RWPE1 (cell line): ENCODE data around the gene SMYD3.
"Not testable (repeated sequence)": the region's sequence is repeated elsewhere in the genome, so short reads cannot be mapped to it uniquely, and the experiment has no call there.

Experiments used
- CTCF ChIA-PET: fragments of 350-600 bp; sonication (Branson Sonifier 250); formaldehyde crosslinking; extraction: SDS; loops from one replicate; lab custom pipeline; 2021; lab: Yijun Ruan, JAX
- POLR2A ChIA-PET: fragments of 400-600 bp; formaldehyde crosslinking; extraction: SDS; loops from one replicate; lab custom pipeline; 2020; ENCODE audit warnings: antibody characterized with exemption; ENCODE audit not compliant: low non-redundant PET; lab: Yijun Ruan, JAX
- DNase-seq: peaks from one replicate; pipeline ENCODE4 v3.0.0; 2012; ENCODE audit warnings: low spot score
- H3K27ac ChIP-seq: fragments of 450-650 bp; 2 replicates; pipeline ENCODE4 v1.5.1; 2017
- TF ChIP-seq, protein P1 (sequence below): fragments of 450-650 bp; conservative IDR thresholded peaks from 2 replicates; pipeline ENCODE4 v1.5.1; 2017; ENCODE audit warnings: low read depth, mild to moderate bottlenecking

The SMYD3 gene

DNA sequence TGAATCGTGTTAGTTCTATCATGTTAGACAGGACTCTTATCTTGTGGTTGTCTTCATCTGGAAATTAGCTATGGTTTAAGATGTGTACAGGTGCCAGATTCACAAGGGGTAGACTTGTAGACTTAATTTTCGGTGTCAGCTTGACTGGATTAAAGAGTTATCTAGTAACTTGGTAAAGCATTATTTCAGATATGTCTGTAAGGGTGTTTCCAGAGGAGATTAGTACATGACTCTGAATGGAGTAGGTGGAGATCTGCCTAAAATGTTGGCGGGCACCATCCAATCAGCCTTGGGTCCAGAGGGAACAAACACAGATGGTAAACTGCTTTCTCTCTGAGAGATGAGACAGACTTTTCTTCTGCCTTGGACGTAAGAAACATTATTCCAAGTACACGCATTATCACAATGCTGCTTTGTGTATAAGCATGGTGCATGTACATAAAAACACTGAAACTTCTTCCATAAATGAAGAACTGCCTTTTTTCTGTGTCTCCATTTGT, 434.6 kb downstream of the SMYD3 start:
- ChIA-PET CTCF (interaction anchor here (0.7 kb wide), 1 partner anchor 1106 kb away, joined by 3 read pairs; no protein-coding TSS in a partner anchor), POLR2A (no interaction called here)
- H3K27ac ChIP-seq = no peak overlapping the region
- no peak for DNase-seq
- TF ChIP-seq, protein P1, sequence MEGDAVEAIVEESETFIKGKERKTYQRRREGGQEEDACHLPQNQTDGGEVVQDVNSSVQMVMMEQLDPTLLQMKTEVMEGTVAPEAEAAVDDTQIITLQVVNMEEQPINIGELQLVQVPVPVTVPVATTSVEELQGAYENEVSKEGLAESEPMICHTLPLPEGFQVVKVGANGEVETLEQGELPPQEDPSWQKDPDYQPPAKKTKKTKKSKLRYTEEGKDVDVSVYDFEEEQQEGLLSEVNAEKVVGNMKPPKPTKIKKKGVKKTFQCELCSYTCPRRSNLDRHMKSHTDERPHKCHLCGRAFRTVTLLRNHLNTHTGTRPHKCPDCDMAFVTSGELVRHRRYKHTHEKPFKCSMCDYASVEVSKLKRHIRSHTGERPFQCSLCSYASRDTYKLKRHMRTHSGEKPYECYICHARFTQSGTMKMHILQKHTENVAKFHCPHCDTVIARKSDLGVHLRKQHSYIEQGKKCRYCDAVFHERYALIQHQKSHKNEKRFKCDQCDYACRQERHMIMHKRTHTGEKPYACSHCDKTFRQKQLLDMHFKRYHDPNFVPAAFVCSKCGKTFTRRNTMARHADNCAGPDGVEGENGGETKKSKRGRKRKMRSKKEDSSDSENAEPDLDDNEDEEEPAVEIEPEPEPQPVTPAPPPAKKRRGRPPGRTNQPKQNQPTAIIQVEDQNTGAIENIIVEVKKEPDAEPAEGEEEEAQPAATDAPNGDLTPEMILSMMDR = no peak

DNA sequence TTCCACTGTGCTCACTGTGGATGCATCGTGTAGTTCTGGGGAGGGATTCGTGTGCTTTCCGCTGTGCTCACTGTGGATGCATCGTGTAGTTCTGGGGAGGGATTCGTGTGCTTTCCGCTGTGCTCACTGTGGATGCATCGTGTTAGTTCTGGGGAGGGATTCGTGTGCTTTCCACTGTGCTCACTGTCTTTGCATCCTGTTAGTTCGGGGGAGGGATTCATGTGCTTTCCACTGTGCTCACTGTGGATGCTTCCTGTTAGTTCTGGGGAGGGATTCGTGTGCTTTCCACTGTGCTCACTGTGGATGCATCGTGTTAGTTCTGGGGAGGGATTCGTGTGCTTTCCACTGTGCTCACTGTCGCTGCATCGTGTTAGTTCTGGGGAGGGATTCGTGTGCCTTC, 435.1 kb downstream of the SMYD3 start:
- H3K27ac ChIP-seq, POLR2A ChIA-PET, CTCF ChIA-PET, DNase-seq: not testable (repeated sequence)

DNA sequence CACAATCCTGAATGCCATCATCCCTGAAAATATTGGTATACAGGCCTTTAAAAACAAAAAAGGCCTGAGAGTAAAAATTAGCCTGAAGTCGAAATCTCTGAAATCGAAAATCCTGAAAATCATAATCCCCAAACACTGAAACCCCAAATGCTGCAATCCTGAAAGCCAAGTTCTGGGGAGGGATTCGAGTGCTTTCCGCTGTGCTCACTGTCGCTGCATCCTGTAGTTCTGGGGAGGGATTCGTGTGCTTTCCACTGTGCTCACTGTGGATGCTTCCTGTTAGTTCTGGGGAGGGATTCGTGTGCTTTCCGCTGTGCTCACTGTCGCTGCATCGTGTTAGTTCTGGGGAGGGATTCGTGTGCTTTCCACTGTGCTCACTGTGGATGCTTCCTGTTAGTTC, 435.5 kb downstream of the SMYD3 start:
- DNase-seq, CTCF ChIA-PET, POLR2A ChIA-PET, H3K27ac ChIP-seq: not testable (repeated sequence)

DNA sequence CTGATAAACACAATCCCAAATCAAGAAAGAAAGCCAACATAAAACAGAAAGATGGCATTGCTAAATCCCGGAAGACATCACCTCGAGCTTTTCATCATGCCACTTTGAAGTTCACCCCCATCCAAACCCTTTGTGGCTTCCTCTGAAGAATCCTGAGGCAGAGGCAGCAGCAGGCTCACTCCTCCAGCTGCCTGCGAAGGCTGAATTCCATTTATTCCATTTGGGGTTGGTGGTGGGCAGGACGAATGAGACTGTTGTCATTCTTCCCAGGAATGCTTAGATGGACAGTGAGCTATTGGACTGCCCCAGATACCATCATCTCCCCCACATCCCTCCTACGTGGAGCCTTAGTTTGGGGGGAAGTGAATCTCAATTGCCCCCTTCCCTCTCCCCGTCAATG, 437.5 kb downstream of the SMYD3 start:
- CTCF ChIA-PET = no interaction called here
- DNase-seq = no peak
- POLR2A ChIA-PET = no interaction called here
- no peak overlapping the region for H3K27ac ChIP-seq
- TF ChIP-seq, protein P1 = no peak

DNA sequence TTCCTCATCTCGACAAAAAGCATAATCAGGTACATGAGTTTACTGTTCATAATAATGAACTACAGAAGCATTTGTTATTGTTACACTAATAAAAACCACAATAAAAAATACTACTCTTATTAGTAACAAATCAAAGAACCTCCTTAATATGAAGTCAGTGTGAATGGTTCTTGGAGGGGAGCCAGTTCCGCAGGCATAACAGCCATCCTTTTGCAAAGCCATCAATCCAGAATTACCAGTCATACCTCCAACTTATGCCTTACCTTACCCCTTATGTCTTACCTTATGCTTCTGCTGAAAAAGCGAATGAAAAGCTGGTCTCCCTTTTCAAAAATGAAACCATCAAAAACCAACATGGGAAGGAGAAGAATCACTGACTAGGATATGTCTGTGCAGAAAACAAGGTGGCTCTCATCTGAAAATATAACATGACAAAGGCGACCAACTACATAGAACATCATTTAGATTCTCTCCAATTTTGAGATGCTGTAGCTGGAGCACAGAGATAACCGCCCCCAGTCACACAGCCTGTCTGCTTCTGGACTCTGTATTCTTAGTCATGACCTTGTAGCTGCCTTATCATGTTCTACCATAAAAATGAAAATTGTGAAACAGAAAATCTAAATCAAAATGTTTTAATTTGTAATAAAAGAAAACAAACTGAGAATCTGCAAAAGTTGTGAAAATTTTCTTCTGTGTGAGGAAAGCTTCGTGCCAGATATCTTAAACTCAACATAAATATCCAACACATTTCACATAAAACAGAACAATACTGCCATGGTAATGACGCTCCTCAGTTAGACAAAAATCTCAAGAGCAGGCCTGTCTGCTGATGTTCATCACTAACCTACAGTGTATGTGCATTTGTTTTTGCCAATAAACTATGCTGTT, 438.2 kb downstream of the SMYD3 start:
- TF ChIP-seq, protein P1 = no peak
- CTCF ChIA-PET = no interaction called here
- no peak overlapping the region for H3K27ac ChIP-seq
- POLR2A ChIA-PET = no interaction called here
- no peak for DNase-seq

DNA sequence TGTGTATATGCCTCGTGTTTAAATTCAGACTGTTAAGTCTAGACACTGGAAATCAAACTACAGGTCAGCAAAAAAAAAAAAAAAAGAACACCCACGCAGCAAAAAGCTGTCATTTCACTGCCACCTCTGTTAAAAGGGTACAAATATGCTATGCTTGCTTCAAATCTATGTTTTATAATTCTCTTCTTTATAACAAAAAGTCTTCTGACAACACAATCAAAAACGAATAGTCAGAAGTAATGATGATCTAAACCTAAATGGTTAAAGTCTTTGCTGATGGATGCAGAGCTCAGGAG, 438.9 kb downstream of the SMYD3 start:
- POLR2A ChIA-PET = no interaction called here

GRCh38 chr1:246067432-246068216, 439.5 kb downstream of the SMYD3 start:
- DNase-seq = no peak
- no peak overlapping the region for H3K27ac ChIP-seq
- ChIA-PET POLR2A (no interaction called here), CTCF (interaction anchor here (0.6 to 0.7 kb wide), 2 partner anchors 507 to 911 kb away, joined by 3 read pairs; no protein-coding TSS in a partner anchor)
- TF ChIP-seq, protein P1 = no peak

More for the DNA sequence above, 438.9 kb downstream of the SMYD3 start:
- no peak for DNase-seq
- CTCF ChIA-PET = interaction anchor here (0.6 to 0.7 kb wide), 2 partner anchors 508 to 912 kb away, joined by 3 read pairs; no protein-coding TSS in a partner anchor
- TF ChIP-seq, protein P1 = no peak
- no peak overlapping the region for H3K27ac ChIP-seq
